HEK293T (cell line): Measurements from ENCODE around the gene CENPH.
"Not testable (repeated sequence)": the region's sequence is repeated elsewhere in the genome, so short reads cannot be mapped to it uniquely, and the experiment has no call there.

ENCODE experiments used
- BHLHE40 ChIP-seq: fragments of 450-650 bp; IDR thresholded peaks from 2 replicates; pipeline ENCODE4 v1.6.1; 2016; ENCODE audit warnings: mild to moderate bottlenecking, moderate library complexity, borderline replicate concordance
- CTBP1 ChIP-seq: fragments of 450-650 bp; IDR thresholded peaks from 2 replicates; pipeline ENCODE4 v1.6.1; 2016; ENCODE audit warnings: borderline replicate concordance
- FOXA1 ChIP-seq: fragments of 450-650 bp; IDR thresholded peaks from 2 replicates; pipeline ENCODE4 v1.6.1; 2016; ENCODE audit warnings: mild to moderate bottlenecking
- FOXK2 ChIP-seq: fragments of 450-650 bp; IDR thresholded peaks from 2 replicates; pipeline ENCODE4 v1.6.1; 2016; ENCODE audit warnings: mild to moderate bottlenecking
- FOXM1 ChIP-seq: fragments of 450-650 bp; IDR thresholded peaks from 2 replicates; pipeline ENCODE4 v1.6.1; 2017; ENCODE audit warnings: mild to moderate bottlenecking, borderline replicate concordance
- HDGF ChIP-seq: fragments of 450-650 bp; IDR thresholded peaks from 2 replicates; pipeline ENCODE4 v1.6.1; 2017; ENCODE audit warnings: antibody characterized with exemption, borderline replicate concordance
- L3MBTL2 ChIP-seq: fragments of 450-650 bp; conservative IDR thresholded peaks from 2 replicates; pipeline ENCODE4 v1.6.1; 2016; ENCODE audit warnings: mild to moderate bottlenecking
- LEF1 ChIP-seq: fragments of 450-650 bp; IDR thresholded peaks from 2 replicates; pipeline ENCODE4 v1.6.1; 2017; ENCODE audit warnings: mild to moderate bottlenecking, borderline replicate concordance
- NFRKB ChIP-seq: fragments of 450-650 bp; IDR thresholded peaks from 2 replicates; pipeline ENCODE4 v1.6.1; 2016; ENCODE audit warnings: mild to moderate bottlenecking, moderate library complexity
- SUZ12 ChIP-seq: fragments of 450-650 bp; IDR thresholded peaks from 2 replicates; pipeline ENCODE4 v1.6.1; 2016; ENCODE audit warnings: mild to moderate bottlenecking
- TARDBP ChIP-seq: fragments of 450-650 bp; IDR thresholded peaks from 2 replicates; pipeline ENCODE4 v1.6.1; 2016
- ZNF384 ChIP-seq: fragments of 450-650 bp; IDR thresholded peaks from 2 replicates; pipeline ENCODE4 v1.6.1; 2016
- TF ChIP-seq, protein P1 (sequence below): fragments of 450-650 bp; IDR thresholded peaks from 2 replicates; pipeline ENCODE4 v1.6.1; 2016

DNA sequence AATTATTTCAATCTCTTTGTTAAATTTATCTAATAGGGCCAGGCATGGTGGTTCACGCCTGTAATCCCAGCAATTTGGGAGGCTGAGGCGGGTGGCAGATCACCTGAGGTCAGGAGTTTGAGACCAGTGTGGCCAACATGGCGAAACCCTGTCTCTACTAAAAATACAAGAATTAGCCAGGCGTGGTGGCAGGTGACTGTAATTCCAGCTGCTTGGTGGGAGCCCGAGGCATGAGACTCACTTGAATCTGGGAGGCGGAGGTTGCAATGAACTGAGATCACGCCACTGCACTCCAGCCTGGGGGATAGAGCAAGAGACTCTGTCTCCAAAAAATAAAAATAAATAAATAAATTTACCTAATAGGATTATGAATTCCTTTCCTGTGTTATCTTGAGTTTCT is 40.8 kb upstream of the CENPH start:
- not testable (repeated sequence) for TF ChIP-seq SUZ12, FOXK2, TARDBP, BHLHE40, NFRKB, HDGF, FOXA1, FOXM1, ZNF384, CTBP1, LEF1, L3MBTL2
- TF ChIP-seq, protein P1, sequence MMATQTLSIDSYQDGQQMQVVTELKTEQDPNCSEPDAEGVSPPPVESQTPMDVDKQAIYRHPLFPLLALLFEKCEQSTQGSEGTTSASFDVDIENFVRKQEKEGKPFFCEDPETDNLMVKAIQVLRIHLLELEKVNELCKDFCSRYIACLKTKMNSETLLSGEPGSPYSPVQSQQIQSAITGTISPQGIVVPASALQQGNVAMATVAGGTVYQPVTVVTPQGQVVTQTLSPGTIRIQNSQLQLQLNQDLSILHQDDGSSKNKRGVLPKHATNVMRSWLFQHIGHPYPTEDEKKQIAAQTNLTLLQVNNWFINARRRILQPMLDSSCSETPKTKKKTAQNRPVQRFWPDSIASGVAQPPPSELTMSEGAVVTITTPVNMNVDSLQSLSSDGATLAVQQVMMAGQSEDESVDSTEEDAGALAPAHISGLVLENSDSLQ, result not testable (repeated sequence)
